ENCODE data around the gene ANKS1A. TPM values are rescaled to one million over a fixed set of nuclear protein-coding genes. Genes with fewer than 3 reads are reported as not detected.

The ANKS1A gene
- total RNA-seq, 1 experiment from 2014 or later: 26.5 TPM

DNA sequence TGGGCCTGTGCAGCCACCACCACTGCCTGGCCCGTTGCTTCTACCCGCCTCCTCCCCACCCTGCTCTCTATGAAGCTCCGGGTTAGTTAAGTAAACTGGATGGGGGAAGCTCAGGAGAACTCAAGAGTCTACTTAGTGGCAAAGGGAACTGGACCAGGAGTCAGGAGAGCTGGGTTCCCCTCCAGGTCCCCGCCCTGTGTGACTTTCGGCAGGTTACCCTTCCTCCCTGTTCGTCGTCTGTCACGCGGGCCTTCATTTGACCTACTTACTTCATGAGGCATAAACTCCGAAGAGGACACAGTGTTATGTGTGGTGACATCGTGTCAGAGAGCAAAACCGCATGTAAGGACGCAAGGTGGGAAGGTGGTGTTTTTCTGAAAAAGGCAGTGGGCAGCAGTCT, 176.8 kb downstream of the ANKS1A start:
- no peaks in the 10 kb centered on the region for H3K27me3 Mint-ChIP-seq (ENCODE audit: low read depth)
- H3K27me3 ChIP-seq (ENCODE audit: insufficient read depth, low read length): no peaks in the 10 kb centered on the region
- no peak overlapping the region for H3K4ac ChIP-seq (ENCODE audit: low read depth, low read length)
- H3K4me2 ChIP-seq (ENCODE audit: insufficient read depth, insufficient read length, low read length): no peak overlapping the region
- H3K56ac ChIP-seq (ENCODE audit: insufficient read length, low read depth, low read length): no peak overlapping the region
- no peaks in the 10 kb centered on the region for H3K23me2 ChIP-seq (ENCODE audit: insufficient read length, low read depth, low read length, poor library complexity, severe bottlenecking)
- H3K9me3 ChIP-seq (ENCODE audit: control insufficient read depth, low read depth, low read length): no peaks in the 10 kb centered on the region
- H3K4me1 Mint-ChIP-seq: peaks cover 21 to 47% of the 10 kb centered on the region in 2 experiments
- H4K8ac ChIP-seq (replicated peaks; ENCODE audit: insufficient read length, low read depth, low read length): no peak overlapping the region
- no peak overlapping the region for H2AK5ac ChIP-seq (ENCODE audit: insufficient read length, low read length)
- H2BK5ac ChIP-seq (ENCODE audit: insufficient read length, low read length): no peak overlapping the region
- H3K4me3 Mint-ChIP-seq: no peak overlapping the region
- DNase-seq: no peak
- no peaks in the 10 kb centered on the region; the same call in 1 of the 2 replicates for H3K4me1 ChIP-seq (ENCODE audit: insufficient read depth, low read length)
- H3K79me1 ChIP-seq (ENCODE audit: insufficient read depth, low read depth, low read length, poor library complexity, severe bottlenecking): no peaks in the 10 kb centered on the region
- no peak overlapping the region for H4K91ac ChIP-seq (ENCODE audit: insufficient read length, low read depth, low read length)
- H3K36me3 Mint-ChIP-seq (ENCODE audit: insufficient read depth in 1 of 3, low read depth in 3 of 3): peaks cover 5 to 17% (median 7%) of the 10 kb centered on the region in 3 experiments; a peak in 5 of 7 replicates
- WGBS (ENCODE audit: extremely low coverage, insufficient read length, low lambda C conversion rate): no CpG with 5 or more reads among the region's 13 CpGs
- H4K5ac ChIP-seq (ENCODE audit: insufficient read length, low read depth, low read length): no peak overlapping the region
- H3K79me2 ChIP-seq (ENCODE audit: insufficient read depth, low read length): no peaks in the 10 kb centered on the region
- no peak overlapping the region for H3K23ac ChIP-seq (ENCODE audit: insufficient read length, low read depth, low read length)
- H3K9ac ChIP-seq (ENCODE audit: extremely low read depth, insufficient read length, low read length): no peak overlapping the region
- no peak overlapping the region for H3K18ac ChIP-seq (ENCODE audit: insufficient read length, low read depth, low read length)
- no peak overlapping the region for H3K27ac ChIP-seq (ENCODE audit: insufficient read length, low read depth, low read length)
- TF ChIP-seq, protein P1, sequence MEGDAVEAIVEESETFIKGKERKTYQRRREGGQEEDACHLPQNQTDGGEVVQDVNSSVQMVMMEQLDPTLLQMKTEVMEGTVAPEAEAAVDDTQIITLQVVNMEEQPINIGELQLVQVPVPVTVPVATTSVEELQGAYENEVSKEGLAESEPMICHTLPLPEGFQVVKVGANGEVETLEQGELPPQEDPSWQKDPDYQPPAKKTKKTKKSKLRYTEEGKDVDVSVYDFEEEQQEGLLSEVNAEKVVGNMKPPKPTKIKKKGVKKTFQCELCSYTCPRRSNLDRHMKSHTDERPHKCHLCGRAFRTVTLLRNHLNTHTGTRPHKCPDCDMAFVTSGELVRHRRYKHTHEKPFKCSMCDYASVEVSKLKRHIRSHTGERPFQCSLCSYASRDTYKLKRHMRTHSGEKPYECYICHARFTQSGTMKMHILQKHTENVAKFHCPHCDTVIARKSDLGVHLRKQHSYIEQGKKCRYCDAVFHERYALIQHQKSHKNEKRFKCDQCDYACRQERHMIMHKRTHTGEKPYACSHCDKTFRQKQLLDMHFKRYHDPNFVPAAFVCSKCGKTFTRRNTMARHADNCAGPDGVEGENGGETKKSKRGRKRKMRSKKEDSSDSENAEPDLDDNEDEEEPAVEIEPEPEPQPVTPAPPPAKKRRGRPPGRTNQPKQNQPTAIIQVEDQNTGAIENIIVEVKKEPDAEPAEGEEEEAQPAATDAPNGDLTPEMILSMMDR (conservative IDR thresholded peaks at IDR 0.05): no peak
- no peak overlapping the region for H2AFZ ChIP-seq (ENCODE audit: low read length)
- peak overlapping the region in 1 of 3 experiments; percentile 46; a peak in 1 of 7 replicates for H3K27ac Mint-ChIP-seq
- no peak overlapping the region for H2BK12ac ChIP-seq (ENCODE audit: insufficient read length, low read depth, low read length)
- no peak overlapping the region for H2BK15ac ChIP-seq (ENCODE audit: low read depth, low read length)
- H4K20me1 ChIP-seq (ENCODE audit: control insufficient read depth, insufficient read depth, insufficient read length): no peaks in the 10 kb centered on the region
- no peak overlapping the region for H3T11ph ChIP-seq (ENCODE audit: low read length)
- H3K9me3 Mint-ChIP-seq: no peaks in the 10 kb centered on the region; a peak in 1 of 5 replicates
- H3K14ac ChIP-seq (ENCODE audit: insufficient read depth, low read length): no peak overlapping the region
- no peak overlapping the region for H2BK20ac ChIP-seq (ENCODE audit: low read depth, low read length, poor library complexity, severe bottlenecking)
- no peak overlapping the region for H2BK120ac ChIP-seq (ENCODE audit: low read depth, low read length, poor library complexity, severe bottlenecking)

All from H9 (cell line).